Skeletal muscle tissue (tissue), 4 donors: Measurements from ENCODE around the gene FBXO41. TPM values are rescaled to one million over a fixed set of nuclear protein-coding genes. Genes with fewer than 3 reads are reported as not detected.

Experiments
- H3K27ac ChIP-seq: one replicate; pipeline ENCODE4 v1.7.0; 2013; ENCODE audit warnings: mild to moderate bottlenecking, low read depth, low read length, inconsistent platforms
- H3K27me3 ChIP-seq, 3 donors: one replicate each; pipeline ENCODE4 v1.7.0; 2013; ENCODE audit warnings: low read length in 3 of 3; ENCODE audit not compliant: control insufficient read depth in 3 of 3, insufficient read depth in 3 of 3
- H3K36me3 ChIP-seq, 3 donors: one replicate each; pipeline ENCODE4 v1.7.0; 2013; ENCODE audit warnings: low read length in 3 of 3; ENCODE audit not compliant: control insufficient read depth in 3 of 3, insufficient read depth in 3 of 3
- H3K4me1 ChIP-seq, 3 donors: one replicate each; pipeline ENCODE4 v1.7.0; 2013; ENCODE audit warnings: low read length in 3 of 3, mild to moderate bottlenecking in 3 of 3; ENCODE audit not compliant: control insufficient read depth in 3 of 3, insufficient read depth in 3 of 3
- H3K4me3 ChIP-seq, 3 donors: one replicate each; pipeline ENCODE4 v1.7.0; 2013; ENCODE audit warnings: low read length in 3 of 3
- H3K9ac ChIP-seq, 3 donors: one replicate each; pipeline ENCODE4 v1.7.0; 2013; ENCODE audit warnings: low read length in 3 of 3, mild to moderate bottlenecking in 3 of 3, moderate library complexity in 2 of 3, low read depth in 1 of 3
- H3K9me3 ChIP-seq, 3 donors: one replicate each; pipeline ENCODE4 v1.7.0; 2013; ENCODE audit warnings: low read length in 3 of 3; ENCODE audit not compliant: control insufficient read depth in 3 of 3
- total RNA-seq: library from RNA; depleted of rRNA; stranded (reverse); fragments of >200 nt; gene quantifications from one replicate; pipeline ENCODE4 v1.2.3, GENCODE V29; 2014
- donor health status: Osteomylitis.

FBXO41 gene
- total RNA-seq, 1 donor from 2014 or later, result under 0.01 TPM

DNA sequence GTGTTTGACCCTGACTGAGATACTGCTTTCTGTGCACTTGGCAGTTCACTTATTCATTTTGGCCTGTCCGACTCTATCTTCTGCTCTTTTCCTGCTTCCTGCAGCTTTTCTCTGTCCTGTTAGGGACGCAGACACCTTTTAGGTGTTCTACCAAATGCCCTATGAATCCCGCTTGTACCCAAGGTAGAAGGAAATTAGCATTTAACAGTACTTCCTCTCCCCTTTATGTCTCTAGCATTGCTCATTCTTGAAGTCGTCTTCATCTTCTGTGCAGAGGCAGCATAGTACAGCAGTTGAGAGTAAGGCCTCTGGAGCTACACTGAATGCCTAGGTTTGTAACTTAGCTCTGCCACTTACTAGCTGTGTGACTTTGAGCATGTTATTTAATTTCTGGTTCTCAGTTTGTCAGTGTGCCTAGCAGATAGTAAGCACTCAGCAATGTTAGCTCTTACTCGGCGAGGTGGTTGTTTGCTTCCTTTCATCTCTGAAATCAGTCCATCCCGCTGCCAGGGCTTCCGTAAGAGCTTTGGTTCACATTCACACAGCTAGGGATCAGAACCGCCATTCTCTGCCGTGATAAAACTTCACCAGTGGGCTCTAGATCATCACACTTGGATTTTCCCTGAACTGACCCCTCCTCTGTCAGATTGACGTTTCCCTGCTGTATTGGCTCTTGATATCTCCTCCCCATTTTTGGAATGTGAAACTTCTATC lies 48.8 kb downstream of the FBXO41 start:
- Histone ChIP-seq H3K4me1 (peaks cover 36 to 62% (median 45%) of the 10 kb centered on the region in 3 donors), H3K36me3 (peaks cover 0 to 17% (median 4%) of the 10 kb centered on the region in 3 donors), H3K4me3 (peak overlapping the region; percentile 79 to 99 (median 94)), H3K27ac (no peak overlapping the region), H3K9ac (peak overlapping the region; percentile 83 to 99 (median 89)), H3K9me3 (no peaks in the 10 kb centered on the region), H3K27me3 (no peaks in the 10 kb centered on the region)

DNA sequence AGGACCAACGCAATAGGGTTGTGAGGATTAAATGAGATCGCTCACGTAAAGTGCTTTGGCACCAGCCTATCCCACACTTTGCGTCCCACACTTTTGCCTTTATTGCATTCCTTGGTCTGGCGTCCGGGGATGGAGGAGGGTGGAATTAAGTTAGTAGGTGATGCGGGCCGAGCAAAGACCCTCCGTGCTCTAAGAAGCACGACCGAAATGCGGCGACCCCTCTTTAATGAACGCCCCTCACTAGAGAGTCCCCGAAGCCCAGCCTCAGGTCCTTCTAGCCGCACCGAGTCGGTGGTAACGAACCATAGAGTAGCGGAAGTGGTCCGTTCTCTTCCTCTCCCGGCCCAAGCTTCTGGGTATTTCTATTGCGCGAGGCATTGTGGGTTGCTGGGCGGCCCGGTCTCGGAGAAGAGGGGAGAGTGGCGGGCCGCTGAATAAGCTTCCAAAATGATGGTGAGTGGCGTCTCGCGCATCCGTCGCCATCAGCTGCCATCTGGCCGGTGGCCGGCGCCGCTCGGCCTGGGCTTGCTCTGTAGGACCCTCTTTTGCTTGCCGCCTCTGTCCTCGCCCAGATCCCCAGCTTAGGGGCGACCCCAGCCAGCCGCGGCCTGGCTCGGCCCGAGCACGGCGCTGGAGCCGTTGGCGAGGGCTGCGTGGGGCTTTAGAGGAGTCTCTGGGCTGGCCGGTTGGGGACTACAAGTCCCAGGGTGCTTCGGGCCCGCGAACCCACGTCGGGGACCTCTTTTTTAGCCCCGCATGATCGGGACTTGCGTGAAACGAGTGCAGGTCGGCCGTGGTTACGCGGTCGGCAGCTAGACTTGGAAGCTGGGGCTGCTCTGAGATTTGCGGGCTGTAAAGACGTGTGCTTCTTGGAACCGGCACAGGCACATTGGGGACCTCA lies 50.1 kb downstream of the FBXO41 start, which contains the start of gene CCT7:
Gene CCT7, plus strand, starts transcription at position 377 of the 901 bp plus-strand sequence. Its CDS starts 71 bp downstream, at position 448.
- Histone ChIP-seq H3K9ac (peak within 1 kb of the TSS; percentile 89 to 99 (median 96)), H3K27me3 (no peaks in the 10 kb centered on the region), H3K4me1 (peaks cover 34 to 56% (median 44%) of the 10 kb centered on the region in 3 donors), H3K27ac (peak within 1 kb of the TSS; percentile 86), H3K9me3 (no peaks in the 10 kb centered on the region), H3K4me3 (peak within 1 kb of the TSS; percentile 79 to 99 (median 94)), H3K36me3 (peaks cover 8 to 16% (median 15%) of the 10 kb centered on the region in 3 donors)

DNA sequence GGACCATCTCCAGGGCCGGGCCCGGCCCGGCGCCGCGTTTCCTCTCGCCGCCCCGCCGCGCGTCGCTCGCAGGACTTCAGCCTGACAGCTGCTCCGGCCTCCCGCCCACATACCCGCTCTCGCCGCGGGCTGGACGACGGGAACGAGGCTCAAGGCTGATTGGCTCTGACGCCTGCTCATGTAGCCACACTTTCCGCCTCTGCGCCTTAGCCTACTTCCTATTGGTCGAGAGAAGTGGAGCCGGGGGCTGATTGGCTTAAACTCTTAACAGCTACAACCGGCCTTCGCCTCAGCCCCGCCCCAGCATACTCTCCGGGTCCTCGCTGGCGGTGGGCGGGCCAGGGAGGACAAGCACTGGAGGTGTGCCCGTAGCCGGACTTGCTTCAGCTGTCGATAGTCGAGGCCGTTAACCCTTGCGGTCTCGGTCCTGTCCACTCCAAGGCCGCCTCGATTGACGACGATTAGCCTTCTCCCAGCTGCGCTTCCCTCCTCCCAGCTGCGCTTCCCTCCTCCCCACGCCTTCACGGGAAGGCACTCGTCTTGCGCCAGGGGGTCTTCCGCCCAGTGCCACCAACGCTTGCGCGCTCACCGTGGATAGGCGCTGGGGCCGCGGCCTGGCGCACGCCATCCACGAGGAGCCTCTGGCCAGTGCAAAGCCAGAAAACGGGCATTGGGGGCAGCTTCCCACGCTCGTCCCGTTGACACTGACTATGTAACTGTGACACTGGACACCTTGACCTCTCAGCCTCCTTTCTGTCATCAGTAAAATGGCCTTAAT lies 50.9 kb downstream of the FBXO41 start, which contains the start of gene PRADC1:
Gene PRADC1, minus strand, starts transcription at position 86 of the 778 bp plus-strand sequence. Its CDS starts 79 bp downstream, at position 7.
- Histone ChIP-seq H3K9me3 (no peaks in the 10 kb centered on the region), H3K4me3 (peak within 1 kb of the TSS; percentile 79 to 99 (median 94)), H3K9ac (peak within 1 kb of the TSS; percentile 89 to 99 (median 96)), H3K36me3 (peaks cover 15 to 20% (median 18%) of the 10 kb centered on the region in 3 donors), H3K4me1 (peaks cover 31 to 48% (median 37%) of the 10 kb centered on the region in 3 donors), H3K27ac (peak within 1 kb of the TSS; percentile 86), H3K27me3 (no peaks in the 10 kb centered on the region)

DNA sequence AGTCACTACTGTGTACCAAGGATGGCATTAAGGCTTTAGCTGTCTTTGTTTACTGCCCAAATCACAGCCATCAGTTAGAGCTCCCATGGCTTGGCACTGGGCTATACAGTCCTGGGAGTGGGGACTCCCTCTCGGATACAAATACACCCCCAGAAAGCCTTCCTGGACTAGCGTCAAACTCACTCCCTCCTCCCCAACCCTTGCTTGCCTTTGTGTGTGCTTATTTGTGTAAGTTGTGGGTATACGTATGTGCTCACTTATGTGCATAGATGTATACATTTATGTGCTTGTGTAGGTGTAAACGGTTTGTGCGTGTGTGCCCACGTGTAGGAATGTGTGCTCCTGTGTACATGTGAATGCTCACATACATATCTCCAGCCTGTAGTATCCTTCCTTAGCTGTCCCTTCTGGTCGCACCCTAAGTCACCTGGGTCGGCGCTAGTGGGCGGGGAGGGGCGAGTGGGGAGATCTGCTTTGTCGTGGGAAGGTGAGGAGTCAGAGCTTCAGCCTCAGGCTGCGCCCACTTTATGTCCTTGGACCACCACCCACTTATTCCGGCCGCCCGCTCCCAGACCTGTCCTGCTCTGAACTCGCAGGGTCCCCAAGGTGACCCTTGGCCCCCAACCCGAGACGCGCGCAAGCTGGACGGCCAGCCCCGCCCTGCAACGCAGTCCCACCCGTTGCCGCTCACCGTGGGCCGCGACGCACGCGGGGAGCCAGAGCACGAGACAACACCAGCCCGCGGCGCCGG lies 51.7 kb downstream of the FBXO41 start:
- H3K27me3 ChIP-seq, result no peaks in the 10 kb centered on the region
- H3K4me1 ChIP-seq, result peaks cover 27 to 45% (median 33%) of the 10 kb centered on the region in 3 donors

DNA sequence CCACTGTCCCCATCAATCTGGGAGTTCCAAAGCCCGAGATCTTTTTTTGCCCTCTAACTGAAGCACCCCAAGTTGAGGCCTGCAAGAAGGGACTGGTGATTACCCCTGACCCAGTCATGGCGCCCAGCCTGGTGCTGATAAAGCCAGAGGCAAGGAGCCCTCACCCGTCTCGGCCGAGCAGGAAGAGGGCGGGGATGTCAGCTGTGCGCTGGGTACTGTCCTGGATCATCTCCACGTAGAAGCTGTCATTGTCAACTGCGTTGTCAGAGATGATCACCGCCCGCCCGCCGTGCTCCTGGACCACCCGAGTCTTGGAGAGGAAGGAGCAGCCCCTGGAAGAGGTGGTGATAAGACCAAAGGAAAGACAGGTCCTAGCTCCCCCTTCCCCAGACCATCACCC lies 55.6 kb downstream of the FBXO41 start:
- Histone ChIP-seq H3K36me3 (peaks cover 57 to 62% (median 59%) of the 10 kb centered on the region in 3 donors), H3K4me1 (peaks cover 8 to 16% (median 9%) of the 10 kb centered on the region in 3 donors), H3K4me3 (no peak overlapping the region), H3K9me3 (no peaks in the 10 kb centered on the region), H3K27me3 (no peaks in the 10 kb centered on the region), H3K9ac (no peak overlapping the region), H3K27ac (no peak overlapping the region)

More for the DNA sequence above, 51.7 kb downstream of the FBXO41 start:
- Histone ChIP-seq H3K36me3 (peaks cover 22 to 28% (median 26%) of the 10 kb centered on the region in 3 donors), H3K9me3 (no peaks in the 10 kb centered on the region), H3K9ac (peak overlapping the region; percentile 73 to 93 (median 89)), H3K4me3 (peak overlapping the region; percentile 76 to 79 (median 76)), H3K27ac (peak overlapping the region; percentile 82)

DNA sequence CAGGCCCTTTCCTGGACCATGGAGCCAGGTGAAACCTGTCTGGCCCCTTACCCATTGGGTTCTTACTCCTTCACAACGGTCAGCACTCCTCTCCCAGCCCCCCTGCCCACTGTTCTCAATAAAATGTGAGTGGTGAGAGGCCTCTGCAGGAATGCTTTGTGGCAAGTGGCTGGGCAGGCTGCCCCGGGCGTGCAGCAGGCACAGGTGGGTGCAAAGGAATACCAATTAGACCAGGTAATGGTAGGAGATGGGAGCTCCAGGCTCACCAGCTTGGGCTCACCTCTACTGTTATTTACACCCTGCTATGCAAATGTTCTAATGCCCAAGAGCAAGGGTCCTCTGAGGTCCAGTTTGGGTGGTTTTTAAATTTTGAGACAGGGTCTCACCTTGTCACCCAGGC lies 57.2 kb downstream of the FBXO41 start:
- H3K27me3 ChIP-seq, result no peaks in the 10 kb centered on the region
- no peak overlapping the region for H3K27ac ChIP-seq
- no peaks in the 10 kb centered on the region for H3K9me3 ChIP-seq
- no peak overlapping the region for H3K9ac ChIP-seq
- H3K4me3 ChIP-seq, result no peak overlapping the region
- H3K4me1 ChIP-seq, result peaks cover 0 to 5% (median 0%) of the 10 kb centered on the region in 3 donors
- peaks cover 71 to 76% (median 74%) of the 10 kb centered on the region in 3 donors for H3K36me3 ChIP-seq

DNA sequence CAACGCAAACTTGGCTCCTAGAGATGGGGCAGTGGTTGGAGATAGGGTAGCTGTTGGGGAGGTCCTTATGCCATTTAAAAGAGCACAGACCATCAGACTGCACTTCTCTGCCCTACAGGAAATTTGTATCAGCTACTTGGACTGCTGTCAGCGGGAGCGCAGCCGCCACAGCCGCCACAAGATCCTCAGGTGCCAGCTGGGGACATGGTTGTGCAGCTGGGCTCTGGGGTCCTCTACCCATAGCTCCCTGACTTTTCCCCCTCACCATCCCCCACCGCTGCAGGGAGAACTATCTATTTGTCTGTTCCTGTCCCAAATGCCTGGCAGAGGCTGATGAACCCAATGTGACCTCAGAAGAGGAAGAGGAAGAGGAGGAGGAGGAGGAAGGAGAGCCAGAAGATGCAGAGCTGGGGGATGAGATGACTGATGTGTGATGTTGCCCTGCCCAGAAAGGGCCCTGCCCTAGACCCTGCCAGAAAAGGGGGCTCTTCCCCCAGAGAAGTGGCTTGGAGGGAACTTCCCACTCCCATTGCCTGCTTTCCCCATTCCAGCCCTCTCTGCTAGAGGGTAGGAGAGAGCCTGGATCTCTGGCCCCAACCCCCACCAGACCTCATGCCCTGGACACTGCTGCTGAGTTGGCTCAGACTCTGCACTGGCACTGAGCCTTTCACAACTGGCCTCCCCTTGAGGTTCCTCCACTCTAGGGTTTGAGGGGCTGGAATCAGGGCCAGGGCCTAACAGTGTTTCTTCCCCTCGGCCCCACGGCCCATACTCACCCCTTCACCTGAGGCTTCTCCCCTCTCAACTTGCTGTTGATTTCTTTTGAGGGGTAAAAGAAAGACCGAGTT lies 58.5 kb downstream of the FBXO41 start:
- Histone ChIP-seq H3K4me1 (peaks cover 0 to 4% (median 0%) of the 10 kb centered on the region in 3 donors), H3K27ac (no peak overlapping the region), H3K36me3 (peaks cover 82 to 89% (median 87%) of the 10 kb centered on the region in 3 donors), H3K27me3 (no peaks in the 10 kb centered on the region), H3K4me3 (no peak overlapping the region), H3K9ac (no peak overlapping the region), H3K9me3 (no peaks in the 10 kb centered on the region)

DNA sequence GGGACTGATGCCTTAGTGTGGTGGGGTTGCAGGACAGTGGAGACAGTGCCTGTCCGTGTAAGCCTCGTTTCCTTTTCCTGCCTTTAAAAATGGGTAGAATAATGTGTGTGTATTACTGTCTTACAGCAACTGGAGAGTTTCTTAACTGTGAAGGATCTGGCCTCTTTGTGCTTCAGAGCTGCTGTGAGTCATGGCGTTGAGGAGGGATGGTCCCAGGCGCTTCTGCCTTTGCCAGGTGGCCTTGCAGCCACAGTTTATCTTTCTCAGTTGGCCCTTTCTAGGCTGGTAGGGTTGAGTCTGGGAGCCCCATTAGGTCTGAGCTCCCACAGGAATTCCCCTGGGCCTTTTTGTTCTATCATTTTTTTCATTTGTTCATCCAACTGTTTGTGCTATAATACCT lies 60.5 kb downstream of the FBXO41 start:
- no peaks in the 10 kb centered on the region for H3K27me3 ChIP-seq
- no peak overlapping the region for H3K9ac ChIP-seq
- peaks cover 2 to 9% (median 7%) of the 10 kb centered on the region in 3 donors for H3K4me1 ChIP-seq
- no peak overlapping the region for H3K27ac ChIP-seq
- no peaks in the 10 kb centered on the region for H3K9me3 ChIP-seq
- H3K36me3 ChIP-seq, result peaks cover 80 to 90% (median 81%) of the 10 kb centered on the region in 3 donors
- no peak overlapping the region for H3K4me3 ChIP-seq
